Measurements from ENCODE around the gene UGT3A2. TPM values are rescaled to one million over a fixed set of nuclear protein-coding genes. Genes with fewer than 3 reads are reported as not detected.

The UGT3A2 gene
- total RNA-seq, 1 donor from 2014 or later = not detected

GRCh38 chr5:36068751-36069281 is 2.1 kb upstream of the UGT3A2 start:
- no peak for DNase-seq (ENCODE audit: low spot score)
- Mint-ChIP-seq H3K9me3 (no peaks in the 10 kb centered on the region), H3K4me3 (no peak overlapping the region), H3K27me3 (ENCODE audit: insufficient read depth) (peaks cover 37% of the 10 kb centered on the region), H3K4me1 (ENCODE audit: low read depth) (peaks cover 12% of the 10 kb centered on the region), H3K27ac (no peak overlapping the region), H3K36me3 (ENCODE audit: low read depth) (no peaks in the 10 kb centered on the region)
- intact Hi-C loops (cut with micrococcal nuclease) = no loop called here

GRCh38 chr5:36066001-36066539 is 612 bp downstream of the UGT3A2 start:
- Mint-ChIP-seq H3K9me3 (no peaks in the 10 kb centered on the region), H3K27me3 (ENCODE audit: insufficient read depth) (peaks cover 34% of the 10 kb centered on the region), H3K4me1 (ENCODE audit: low read depth) (peaks cover 7% of the 10 kb centered on the region), H3K27ac (no peak overlapping the region), H3K36me3 (ENCODE audit: low read depth) (no peaks in the 10 kb centered on the region), H3K4me3 (no peak overlapping the region)
- intact Hi-C loops (cut with micrococcal nuclease) = no loop called here
- DNase-seq (ENCODE audit: low spot score) = no peak

- Mint-ChIP-seq H3K9me3 (no peaks in the 10 kb centered on the region), H3K4me1 (ENCODE audit: low read depth) (no peaks in the 10 kb centered on the region), H3K36me3 (ENCODE audit: low read depth) (no peaks in the 10 kb centered on the region), H3K27me3 (ENCODE audit: insufficient read depth) (peaks cover 18% of the 10 kb centered on the region), H3K4me3 (no peak overlapping the region), H3K27ac (no peak overlapping the region)
- intact Hi-C loops (cut with micrococcal nuclease) = no loop called here
- no peak for DNase-seq (ENCODE audit: low spot score)
These were observed 6.2 kb downstream of the UGT3A2 start for GRCh38 chr5:36060420-36060887.

GRCh38 chr5:36059571-36060419 is 6.9 kb downstream of the UGT3A2 start:
- H3K27me3 Mint-ChIP-seq (ENCODE audit: insufficient read depth) = peaks cover 13% of the 10 kb centered on the region
- H3K9me3 Mint-ChIP-seq = no peaks in the 10 kb centered on the region
- H3K4me1 Mint-ChIP-seq (ENCODE audit: low read depth) = no peaks in the 10 kb centered on the region
- DNase-seq (ENCODE audit: low spot score) = no peak
- H3K27ac Mint-ChIP-seq = no peak overlapping the region
- intact Hi-C loops (cut with micrococcal nuclease) = no loop called here
- H3K4me3 Mint-ChIP-seq = no peak overlapping the region
- no peaks in the 10 kb centered on the region for H3K36me3 Mint-ChIP-seq (ENCODE audit: low read depth)

- DNase-seq (ENCODE audit: low spot score) = no peak
- Mint-ChIP-seq H3K4me3 (no peak overlapping the region), H3K36me3 (ENCODE audit: low read depth) (no peaks in the 10 kb centered on the region), H3K27me3 (ENCODE audit: insufficient read depth) (peaks cover 7% of the 10 kb centered on the region), H3K4me1 (ENCODE audit: low read depth) (no peaks in the 10 kb centered on the region), H3K27ac (no peak overlapping the region), H3K9me3 (no peaks in the 10 kb centered on the region)
- intact Hi-C loops (cut with micrococcal nuclease) = no loop called here
These were observed 7.9 kb downstream of the UGT3A2 start for GRCh38 chr5:36058776-36059175.

GRCh38 chr5:36057386-36057785 is 9.3 kb downstream of the UGT3A2 start:
- intact Hi-C loops (cut with micrococcal nuclease) = no loop called here
- no peaks in the 10 kb centered on the region for H3K36me3 Mint-ChIP-seq (ENCODE audit: low read depth)
- no peak for DNase-seq (ENCODE audit: low spot score)
- no peaks in the 10 kb centered on the region for H3K9me3 Mint-ChIP-seq
- H3K27me3 Mint-ChIP-seq (ENCODE audit: insufficient read depth) = peaks cover 10% of the 10 kb centered on the region
- no peak overlapping the region for H3K4me3 Mint-ChIP-seq
- H3K27ac Mint-ChIP-seq = no peak overlapping the region
- H3K4me1 Mint-ChIP-seq (ENCODE audit: low read depth) = no peaks in the 10 kb centered on the region

GRCh38 chr5:36056422-36056821 is 10.3 kb downstream of the UGT3A2 start:
- H3K4me1 Mint-ChIP-seq (ENCODE audit: low read depth) = no peaks in the 10 kb centered on the region
- no peaks in the 10 kb centered on the region for H3K9me3 Mint-ChIP-seq
- intact Hi-C loops (cut with micrococcal nuclease) = no loop called here
- H3K27ac Mint-ChIP-seq = no peak overlapping the region
- no peak overlapping the region for H3K4me3 Mint-ChIP-seq
- no peaks in the 10 kb centered on the region for H3K36me3 Mint-ChIP-seq (ENCODE audit: low read depth)
- DNase-seq (ENCODE audit: low spot score) = no peak
- peaks cover 10% of the 10 kb centered on the region for H3K27me3 Mint-ChIP-seq (ENCODE audit: insufficient read depth)

- intact Hi-C loops (cut with micrococcal nuclease) = no loop called here
- Mint-ChIP-seq H3K36me3 (ENCODE audit: low read depth) (no peaks in the 10 kb centered on the region), H3K9me3 (no peaks in the 10 kb centered on the region), H3K27me3 (ENCODE audit: insufficient read depth) (peaks cover 10% of the 10 kb centered on the region), H3K4me3 (no peak overlapping the region), H3K4me1 (ENCODE audit: low read depth) (no peaks in the 10 kb centered on the region), H3K27ac (no peak overlapping the region)
- no peak for DNase-seq (ENCODE audit: low spot score)
These were observed 10.7 kb downstream of the UGT3A2 start for GRCh38 chr5:36055984-36056383.

GRCh38 chr5:36054647-36055046 is 12.0 kb downstream of the UGT3A2 start:
- H3K27me3 Mint-ChIP-seq (ENCODE audit: insufficient read depth) = peaks cover 10% of the 10 kb centered on the region
- H3K36me3 Mint-ChIP-seq (ENCODE audit: low read depth) = no peaks in the 10 kb centered on the region
- DNase-seq (ENCODE audit: low spot score) = no peak
- intact Hi-C loops (cut with micrococcal nuclease) = no loop called here
- H3K9me3 Mint-ChIP-seq = no peaks in the 10 kb centered on the region
- no peak overlapping the region for H3K27ac Mint-ChIP-seq
- no peak overlapping the region for H3K4me3 Mint-ChIP-seq
- no peaks in the 10 kb centered on the region for H3K4me1 Mint-ChIP-seq (ENCODE audit: low read depth)

GRCh38 chr5:36052538-36052937 is 14.1 kb downstream of the UGT3A2 start:
- Mint-ChIP-seq H3K36me3 (ENCODE audit: low read depth) (no peaks in the 10 kb centered on the region), H3K27me3 (ENCODE audit: insufficient read depth) (peaks cover 7% of the 10 kb centered on the region), H3K9me3 (no peaks in the 10 kb centered on the region), H3K27ac (no peak overlapping the region), H3K4me3 (no peak overlapping the region), H3K4me1 (ENCODE audit: low read depth) (no peaks in the 10 kb centered on the region)
- DNase-seq (ENCODE audit: low spot score) = no peak
- intact Hi-C loops (cut with micrococcal nuclease) = no loop called here

- Mint-ChIP-seq H3K27me3 (ENCODE audit: insufficient read depth) (peaks cover 5% of the 10 kb centered on the region), H3K27ac (no peak overlapping the region), H3K4me3 (no peak overlapping the region), H3K36me3 (ENCODE audit: low read depth) (no peaks in the 10 kb centered on the region), H3K9me3 (no peaks in the 10 kb centered on the region), H3K4me1 (ENCODE audit: low read depth) (no peaks in the 10 kb centered on the region)
- DNase-seq (ENCODE audit: low spot score) = no peak
- intact Hi-C loops (cut with micrococcal nuclease) = no loop called here
These were observed 16.7 kb downstream of the UGT3A2 start for GRCh38 chr5:36049949-36050348.

GRCh38 chr5:36047384-36048160 is 19.1 kb downstream of the UGT3A2 start:
- no peak overlapping the region for H3K4me3 Mint-ChIP-seq
- intact Hi-C loops (cut with micrococcal nuclease) = no loop called here
- peaks cover 6% of the 10 kb centered on the region for H3K27me3 Mint-ChIP-seq (ENCODE audit: insufficient read depth)
- DNase-seq (ENCODE audit: low spot score) = no peak
- H3K36me3 Mint-ChIP-seq (ENCODE audit: low read depth) = no peaks in the 10 kb centered on the region
- H3K9me3 Mint-ChIP-seq = no peaks in the 10 kb centered on the region
- H3K4me1 Mint-ChIP-seq (ENCODE audit: low read depth) = no peaks in the 10 kb centered on the region
- no peak overlapping the region for H3K27ac Mint-ChIP-seq

GRCh38 chr5:36045895-36046294 is 20.8 kb downstream of the UGT3A2 start:
- Mint-ChIP-seq H3K4me1 (ENCODE audit: low read depth) (no peaks in the 10 kb centered on the region), H3K9me3 (no peaks in the 10 kb centered on the region), H3K36me3 (ENCODE audit: low read depth) (no peaks in the 10 kb centered on the region), H3K27me3 (ENCODE audit: insufficient read depth) (peaks cover 6% of the 10 kb centered on the region), H3K4me3 (no peak overlapping the region), H3K27ac (no peak overlapping the region)
- intact Hi-C loops (cut with micrococcal nuclease) = no loop called here
- DNase-seq (ENCODE audit: low spot score) = no peak

All from activated T-helper 1 cell treated with anti-CD3 and anti-CD28 coated beads, Interleukin-12 subunit alpha, Interleukin-12 subunit beta, Interleukin-2, Interleukin-4 antibody, amounts not matched to agents 30 ng/mL and 10 ng/mL and 1 ng/mL, durations not matched to agents 14 hours and 24 hours and 36 hours (primary cell).